Cardiac muscle cell (in vitro differentiated cells and primary cell): Measurements from ENCODE around the gene RPRD1A. TPM values are rescaled to one million over a fixed set of nuclear protein-coding genes. Genes with fewer than 3 reads are reported as not detected.

ENCODE experiments used
- DNase-seq, 2 donors: peaks; one replicate each; pipeline versions ENCODE4 v3.0.0 to v3.0.0-alpha.2; 2010 to 2017; ENCODE audit warnings: low read depth in 1 of 2, low spot score in 1 of 2
- H3K27ac ChIP-seq: fragments of 200-600 bp; sonication (generic); 2 replicates; pipeline ENCODE4 v1.5.1; 2016
- H3K27me3 ChIP-seq: fragments of 200-600 bp; sonication (generic); 2 replicates; pipeline ENCODE4 v1.6.0; 2016; ENCODE audit warnings: control low read depth
- H3K36me3 ChIP-seq: fragments of 200-600 bp; sonication (generic); 2 replicates; pipeline ENCODE4 v1.5.1; 2016; ENCODE audit warnings: control low read depth
- H3K4me1 ChIP-seq: fragments of 200-600 bp; sonication (generic); 2 replicates; pipeline ENCODE4 v1.8.1; 2017; ENCODE audit warnings: low read depth, mild to moderate bottlenecking, mixed run types
- H3K4me3 ChIP-seq: fragments of 200-600 bp; sonication (generic); 2 replicates; pipeline ENCODE4 v1.5.1; 2016; ENCODE audit warnings: mild to moderate bottlenecking
- H3K9me3 ChIP-seq: fragments of 200-600 bp; sonication (generic); 2 replicates; pipeline ENCODE4 v1.5.1; 2017; ENCODE audit warnings: low read depth, mild to moderate bottlenecking, control low read depth
- CTCF ChIP-seq: IDR thresholded peaks from 2 replicates; pipeline ENCODE4 v1.5.1; 2012; ENCODE audit warnings: low read depth, mild to moderate bottlenecking, low read length
- polyA plus RNA-seq: library from polyadenylated mRNA; unstranded; fragments of >200 nt; fragmentation: Nextera tagmentation; extraction: Ambion mirVana; gene quantifications from 2 replicates; pipeline ENCODE4 v1.2.1, GENCODE V29; 2016
- total RNA-seq: library from RNA; depleted of rRNA; stranded (reverse); fragments of >200 nt; gene quantifications from 2 replicates; pipeline ENCODE4 v1.2.3, GENCODE V29; 2016

The RPRD1A gene
- total and polyA plus RNA-seq, 2 experiments from 2014 or later, result 29.5 to 89.3 TPM

DNA sequence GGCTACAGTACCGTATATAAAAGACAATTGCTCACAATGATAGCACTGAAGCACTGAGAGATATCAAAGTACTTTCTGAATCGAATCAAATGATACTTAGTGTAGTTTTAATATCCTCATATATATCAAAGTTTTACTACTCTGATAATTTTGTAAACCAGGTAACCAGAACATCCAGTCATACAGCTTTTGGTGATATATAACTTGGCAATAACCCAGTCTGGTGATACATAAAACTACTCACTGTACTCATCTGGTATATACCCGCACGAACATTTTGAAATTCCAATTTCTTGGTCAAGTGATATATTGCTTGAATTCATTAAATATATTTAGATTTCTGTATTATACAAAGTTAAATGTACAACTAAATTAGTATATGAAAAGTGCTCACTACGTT lies 41.2 kb upstream of the RPRD1A start:
- Histone ChIP-seq H3K27me3 (no peaks in the 10 kb centered on the region), H3K9me3 (no peaks in the 10 kb centered on the region), H3K27ac (no peak overlapping the region), H3K4me3 (no peak overlapping the region), H3K4me1 (no peaks in the 10 kb centered on the region), H3K36me3 (peaks cover 36% of the 10 kb centered on the region)
- no peak for DNase-seq
- no peak for TF ChIP-seq CTCF

DNA sequence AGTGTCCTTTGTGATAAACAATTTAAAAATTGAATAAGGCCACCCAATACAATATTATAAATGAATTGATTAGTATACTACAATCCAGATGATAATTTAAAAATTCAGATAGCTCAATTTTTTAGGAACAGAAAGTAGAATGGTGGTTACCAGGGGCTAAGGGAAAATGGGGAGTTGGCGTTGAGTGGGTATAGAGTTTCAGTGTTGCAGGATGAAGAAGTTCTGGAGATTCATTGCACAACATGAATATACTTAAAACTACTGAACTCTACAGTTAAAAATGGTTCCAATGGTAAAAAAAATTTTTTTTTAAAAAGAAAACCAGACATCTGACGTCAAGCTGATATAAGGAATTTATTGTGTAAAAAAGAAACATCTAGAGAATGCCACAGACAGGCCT lies 40.8 kb upstream of the RPRD1A start:
- TF ChIP-seq CTCF, result no peak
- DNase-seq, result no peak
- Histone ChIP-seq H3K4me3 (no peak overlapping the region), H3K9me3 (no peaks in the 10 kb centered on the region), H3K27me3 (no peaks in the 10 kb centered on the region), H3K27ac (no peak overlapping the region), H3K36me3 (peaks cover 32% of the 10 kb centered on the region), H3K4me1 (no peaks in the 10 kb centered on the region)

- Histone ChIP-seq H3K4me1 (no peaks in the 10 kb centered on the region), H3K36me3 (peaks cover 30% of the 10 kb centered on the region), H3K27ac (no peak overlapping the region), H3K9me3 (no peaks in the 10 kb centered on the region), H3K27me3 (no peaks in the 10 kb centered on the region), H3K4me3 (no peak overlapping the region)
- DNase-seq, result no peak
- TF ChIP-seq CTCF, result no peak
Observed at GRCh38 chr18:36107477-36107876, 40.1 kb upstream of the RPRD1A start.

DNA sequence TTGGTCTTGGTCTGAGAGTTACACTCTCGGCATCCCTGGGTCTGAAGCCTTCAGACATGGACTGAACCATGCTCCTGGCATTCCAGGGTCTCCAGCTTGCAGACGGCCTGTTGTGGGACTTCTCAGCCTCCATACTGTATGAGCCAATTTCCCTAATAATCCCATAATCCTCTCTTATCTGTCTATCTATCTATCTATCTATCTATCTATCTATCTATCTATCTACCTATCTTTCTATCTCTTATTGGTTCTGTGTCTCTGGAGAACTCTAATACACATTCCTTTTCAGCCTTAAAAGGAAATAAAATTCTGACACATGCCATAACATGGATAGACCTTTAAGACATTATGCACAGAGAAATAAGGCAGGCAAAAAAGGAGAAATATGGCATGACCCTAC lies 37.4 kb upstream of the RPRD1A start:
- Histone ChIP-seq H3K27me3 (no peaks in the 10 kb centered on the region), H3K4me1 (no peaks in the 10 kb centered on the region), H3K4me3 (no peak overlapping the region), H3K9me3 (no peaks in the 10 kb centered on the region), H3K27ac (no peak overlapping the region), H3K36me3 (peaks cover 8% of the 10 kb centered on the region)
- no peak for DNase-seq
- no peak for TF ChIP-seq CTCF

DNA sequence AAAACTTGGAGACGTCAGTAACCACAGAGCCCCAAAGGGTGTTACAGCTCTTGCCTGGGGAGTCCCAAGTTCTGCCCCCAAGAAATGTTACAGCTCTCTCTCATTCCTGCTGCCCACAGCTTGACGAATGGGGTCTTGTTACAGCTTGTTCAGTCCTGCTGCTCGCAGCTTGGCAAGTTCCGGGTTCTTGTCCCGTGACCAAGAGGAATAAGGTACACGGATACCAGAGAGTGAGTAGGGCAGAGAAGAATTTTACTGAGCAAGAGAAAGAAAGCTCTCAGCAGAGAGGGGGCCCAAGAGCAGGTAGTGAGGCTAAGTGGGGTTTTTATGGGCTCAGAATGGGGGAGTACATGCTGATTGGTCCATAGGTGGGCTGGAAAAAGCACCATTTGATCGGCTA lies 34.6 kb upstream of the RPRD1A start:
- Histone ChIP-seq H3K27ac (no peak overlapping the region), H3K36me3 (no peaks in the 10 kb centered on the region), H3K27me3 (no peaks in the 10 kb centered on the region), H3K4me1 (no peaks in the 10 kb centered on the region), H3K9me3 (no peaks in the 10 kb centered on the region), H3K4me3 (no peak overlapping the region)
- no peak for TF ChIP-seq CTCF
- DNase-seq, result no peak

DNA sequence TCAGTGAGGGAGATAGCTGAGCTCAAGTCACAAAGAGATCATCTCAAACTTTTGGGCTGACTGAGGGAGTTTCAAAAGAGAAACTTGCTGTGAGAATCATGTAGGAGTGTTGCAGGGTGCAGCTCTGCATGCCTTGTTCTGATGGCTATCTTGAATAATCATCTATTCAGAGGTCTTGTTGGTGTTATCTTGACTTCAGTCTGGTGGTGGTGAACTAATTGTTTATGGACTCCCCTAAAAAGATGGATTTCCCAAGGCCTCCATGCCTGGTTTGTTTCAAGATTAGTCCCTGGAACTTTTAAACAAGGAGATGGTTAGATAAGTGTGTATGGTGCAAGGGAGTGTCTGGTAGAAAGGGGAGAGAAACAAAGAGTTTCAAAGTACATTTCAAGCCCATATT lies 32.0 kb upstream of the RPRD1A start:
- H3K27ac ChIP-seq, result no peak overlapping the region
- no peaks in the 10 kb centered on the region for H3K27me3 ChIP-seq
- H3K4me3 ChIP-seq, result no peak overlapping the region
- H3K4me1 ChIP-seq, result no peaks in the 10 kb centered on the region
- peak in 1 of 2 donors; percentile 6 for DNase-seq
- H3K36me3 ChIP-seq, result no peaks in the 10 kb centered on the region
- no peak for TF ChIP-seq CTCF
- no peaks in the 10 kb centered on the region for H3K9me3 ChIP-seq
